Fibroblast of skin of scalp (primary cell): ENCODE results near the gene STAT5B.
A peak's percentile ranks its signal among the peaks of the same experiment; 100 is the strongest.

ENCODE experiments used
- DNase-seq: peaks from one replicate; pipeline ENCODE4 v3.0.0-alpha.2; 2013

Gene STAT5B

DNA sequence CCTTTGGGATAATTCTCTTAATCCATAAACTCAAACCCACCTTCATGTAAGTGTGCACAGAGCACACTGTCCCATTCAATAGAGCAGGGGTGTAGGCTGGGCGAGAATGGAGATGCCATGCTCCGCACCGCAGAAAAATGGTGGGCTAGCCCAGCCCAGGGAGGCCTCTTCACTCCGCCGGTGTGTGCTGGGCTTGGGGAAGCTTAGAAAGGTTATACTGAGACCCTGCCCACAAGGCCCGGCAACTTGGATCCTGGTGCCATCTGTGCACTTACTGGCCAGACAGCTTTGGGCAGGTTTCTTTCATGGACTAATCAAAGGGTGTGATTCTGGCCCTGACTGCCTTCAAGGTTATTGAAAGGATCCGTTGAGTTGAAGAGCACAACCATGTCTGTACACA is 8.4 kb upstream of the STAT5B start:
- DNase-seq = no peak

DNA sequence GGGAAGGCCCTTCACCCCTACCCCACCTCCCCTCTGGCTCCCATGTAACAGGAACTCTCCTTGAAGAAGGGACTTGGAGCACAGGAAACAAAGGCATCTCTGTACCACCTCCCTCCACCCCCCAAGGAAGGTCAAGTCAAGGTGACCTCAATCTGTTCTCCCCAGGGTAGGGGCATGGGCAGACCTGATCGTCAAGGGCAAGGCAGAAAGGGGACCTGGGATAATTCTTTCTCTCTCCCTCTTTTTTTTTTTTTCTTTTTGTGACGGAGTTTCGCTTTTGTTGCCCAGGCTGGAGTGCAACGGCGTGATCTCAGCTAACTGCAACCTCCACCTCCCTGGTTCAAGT is 7.8 kb upstream of the STAT5B start:
- DNase-seq = no peak

DNA sequence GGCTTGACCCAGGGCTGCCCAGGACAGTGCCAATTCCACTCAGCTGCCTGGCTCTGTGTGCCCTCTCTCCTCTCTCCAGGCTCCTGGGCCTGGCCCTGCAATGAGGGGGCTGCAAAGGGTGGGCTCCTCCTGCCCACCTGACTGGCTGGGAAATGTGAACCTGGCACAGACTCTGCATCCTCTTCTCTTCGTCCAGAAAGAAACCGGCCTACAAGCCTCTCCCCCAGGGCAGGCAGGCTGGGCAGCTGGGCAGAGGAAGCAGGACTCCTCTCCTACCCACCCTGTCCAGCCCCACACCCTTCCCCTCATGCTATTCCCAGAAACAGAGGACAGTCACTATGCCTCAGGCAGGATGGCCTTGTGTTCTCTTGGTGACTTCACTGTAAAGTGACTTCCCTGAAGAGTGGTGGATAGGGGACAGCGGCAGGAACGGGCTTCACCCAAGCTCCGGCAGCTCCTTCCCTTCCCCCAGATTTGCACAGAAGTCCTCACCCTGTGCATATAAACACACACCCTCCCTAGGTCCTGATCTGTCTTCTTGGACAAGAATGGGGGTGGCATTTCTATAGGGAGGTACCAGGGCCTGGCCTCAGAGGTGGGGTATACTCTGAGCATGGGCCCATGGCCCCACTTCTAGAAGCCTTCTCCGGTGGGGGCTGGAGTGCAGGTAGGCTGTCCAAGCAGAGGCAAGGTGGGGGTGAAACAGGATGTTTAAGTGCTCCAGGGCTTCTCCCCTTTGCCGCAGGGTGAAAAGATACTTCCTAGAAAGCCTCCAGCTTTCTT is 7.2 kb upstream of the STAT5B start:
- no peak for DNase-seq

DNA sequence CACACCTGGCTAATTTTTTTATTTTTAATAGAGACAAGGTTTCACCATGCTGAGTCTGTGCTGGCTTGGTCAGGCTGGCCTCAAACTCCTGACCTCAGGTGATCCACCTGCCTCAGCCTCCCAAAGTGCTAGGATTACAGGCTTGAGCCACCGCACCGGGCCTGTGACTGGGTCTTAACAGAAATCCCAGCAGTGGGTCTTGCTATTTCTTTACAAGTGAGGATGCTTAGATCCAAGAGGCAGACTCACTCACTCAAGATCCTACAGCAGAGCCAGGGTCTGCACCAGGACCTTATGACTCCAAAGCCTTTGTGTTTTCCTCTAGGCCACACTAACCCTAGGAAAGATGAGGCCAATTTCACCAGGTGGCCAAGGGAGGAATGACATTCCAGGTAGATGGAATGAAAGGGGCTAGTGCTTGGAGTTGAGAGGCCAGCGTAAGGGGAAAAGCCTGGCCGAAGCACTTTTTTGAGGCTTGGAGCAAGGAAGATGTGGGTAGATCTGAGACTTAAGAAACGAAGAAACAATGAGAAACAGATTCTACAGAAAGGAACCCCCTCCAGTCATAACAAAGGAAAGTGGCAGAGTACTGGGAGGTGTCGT is 6.4 kb upstream of the STAT5B start:
- no peak for DNase-seq

GRCh38 chr17:42281571-42282096 is 5.4 kb upstream of the STAT5B start:
- no peak for DNase-seq

GRCh38 chr17:42279776-42280630 is 3.8 kb upstream of the STAT5B start:
- no peak for DNase-seq

DNA sequence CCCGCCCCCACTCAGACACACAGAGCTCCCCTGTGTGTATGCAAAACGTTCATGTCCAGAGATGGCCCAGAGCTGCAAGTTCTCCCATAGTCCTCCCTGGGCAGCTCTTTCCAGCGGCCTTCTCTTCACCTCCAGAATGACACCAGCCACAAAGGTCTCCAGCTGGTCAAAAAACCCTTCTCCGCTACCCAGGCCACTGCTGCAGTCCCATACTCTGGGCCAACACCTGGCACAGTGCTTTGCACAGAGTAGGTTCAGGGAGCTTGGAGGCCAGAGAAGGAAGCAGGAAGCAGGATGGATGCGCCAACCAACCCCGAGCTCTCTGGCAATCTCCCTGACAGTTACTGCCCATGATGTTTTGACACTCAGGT is 1.1 kb upstream of the STAT5B start:
- DNase-seq = no peak

DNA sequence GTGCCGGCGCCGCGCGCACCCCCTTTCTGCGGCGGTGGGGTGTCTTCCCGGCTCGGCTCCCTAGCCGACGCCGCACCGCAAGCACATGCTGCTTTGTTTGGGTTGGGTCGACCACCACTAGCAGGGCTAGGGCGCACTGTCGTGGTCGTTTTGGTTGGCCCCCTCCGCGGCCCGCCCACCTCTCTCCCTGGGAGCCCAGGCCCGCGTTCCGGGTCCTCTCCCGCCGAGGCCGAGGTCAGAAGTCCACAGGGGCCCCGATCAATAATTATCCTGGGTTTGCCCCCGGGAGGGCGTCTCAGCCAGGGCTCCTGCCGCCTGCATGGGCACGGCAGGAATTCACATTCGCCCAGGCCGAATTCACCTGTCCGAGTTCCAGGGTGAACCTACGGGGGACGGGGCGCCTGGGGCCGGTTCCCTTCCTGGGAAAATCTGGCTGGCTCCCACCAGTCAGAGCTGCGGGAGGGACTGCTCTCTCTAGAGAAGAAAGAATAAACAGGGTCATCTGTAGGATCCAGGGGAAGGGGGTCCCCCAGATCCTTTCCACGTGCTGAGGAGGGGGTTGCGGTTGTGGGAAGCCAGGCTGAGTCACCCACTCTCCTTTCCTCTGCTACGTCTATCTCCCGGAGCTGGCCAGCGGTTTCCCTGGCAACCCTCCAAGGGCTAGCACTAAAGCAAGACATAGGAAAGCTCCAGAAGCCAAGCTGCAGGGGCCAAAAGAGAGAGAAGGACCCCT is 584 bp upstream of the STAT5B start:
- peak; percentile 79 for DNase-seq

DNA sequence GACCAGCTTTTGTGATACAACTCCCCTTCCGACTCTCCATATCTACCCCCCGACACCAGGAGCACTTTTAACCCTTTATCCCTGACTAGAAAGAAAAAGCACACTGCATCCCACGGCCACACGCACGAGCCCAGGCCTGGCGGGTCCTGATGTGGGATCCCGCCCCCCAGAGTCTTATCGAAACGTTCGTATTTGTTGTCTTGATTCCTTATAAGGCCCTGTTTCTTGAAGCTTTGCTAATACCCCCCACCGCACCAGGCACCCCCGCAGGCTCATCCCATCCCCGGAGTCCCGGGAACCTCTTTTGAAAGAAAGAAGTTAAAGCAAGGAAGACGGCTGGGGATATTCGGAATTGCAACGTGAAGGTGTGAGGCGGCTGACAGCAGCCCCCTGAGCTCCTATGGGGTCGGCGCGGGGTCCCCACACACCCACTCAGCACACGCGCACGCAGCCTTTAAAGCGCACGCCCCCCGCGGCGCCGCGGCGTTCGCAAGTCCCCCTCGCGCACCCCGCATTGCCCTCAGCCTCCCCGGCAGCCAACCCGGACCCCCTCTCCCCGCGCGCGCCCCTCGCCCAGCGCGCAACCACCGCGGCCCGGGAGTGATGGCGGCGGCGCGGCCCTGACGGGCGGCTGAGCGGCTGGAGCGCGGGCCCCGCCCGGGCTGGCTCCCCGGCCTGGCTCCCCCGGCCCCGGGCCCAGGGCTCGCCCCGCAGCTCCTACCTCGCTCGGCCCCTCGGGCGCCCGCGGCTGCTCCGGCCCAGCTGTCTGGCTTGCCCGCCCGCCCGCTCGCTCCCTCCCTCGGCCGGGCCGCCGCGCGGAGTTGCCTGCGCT is 448 bp downstream of the STAT5B start:
- peak; percentile 70 for DNase-seq

DNA sequence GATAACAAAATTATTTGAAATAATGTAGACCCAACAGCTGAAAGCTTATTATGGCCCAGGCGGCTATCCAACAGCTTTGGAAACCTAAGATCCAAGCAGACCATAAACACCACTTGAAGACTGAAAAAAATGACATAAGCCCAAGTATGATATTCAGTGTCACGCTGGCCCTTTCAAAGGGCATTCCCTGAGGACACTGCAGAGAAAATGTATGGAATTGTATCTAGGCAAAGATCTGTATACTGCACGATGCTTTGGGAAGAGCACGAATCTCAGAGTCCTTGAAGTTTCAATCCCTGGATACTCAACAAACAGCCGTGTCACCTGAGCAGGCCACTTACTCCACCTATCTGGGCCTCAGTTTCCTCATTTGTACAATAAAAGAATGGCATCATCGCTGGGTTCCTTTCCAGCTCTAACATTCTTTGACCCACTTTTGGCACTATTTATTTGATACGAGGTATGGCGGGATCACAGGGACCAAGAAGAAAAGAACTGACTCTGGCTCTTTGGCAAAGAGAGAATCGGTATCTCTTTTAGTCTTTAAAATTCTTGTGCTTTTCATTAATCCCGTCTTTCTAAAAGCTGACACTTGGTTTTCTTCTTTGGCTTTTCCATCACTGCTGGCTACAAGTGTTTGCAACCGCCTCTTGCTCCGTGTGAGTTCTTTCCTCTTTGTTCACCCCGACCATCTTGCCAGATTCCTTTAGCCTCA is 1.2 kb downstream of the STAT5B start:
- DNase-seq = no peak

DNA sequence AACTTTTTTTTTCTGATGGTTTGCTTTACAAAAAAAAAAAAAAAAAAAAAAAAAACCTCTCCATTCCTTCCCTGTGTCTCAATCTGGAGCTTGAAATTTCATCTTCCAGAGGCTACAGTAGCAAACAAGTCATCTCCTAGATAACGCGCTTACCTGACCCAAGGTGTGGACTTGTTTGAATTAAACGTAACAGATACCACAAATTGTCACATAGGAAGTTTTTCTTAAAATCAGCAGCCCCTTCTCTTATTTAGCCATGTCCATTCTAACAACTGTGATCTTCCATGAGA is 2.0 kb downstream of the STAT5B start:
- DNase-seq = no peak

- no peak for DNase-seq
These were observed 2.5 kb downstream of the STAT5B start for GRCh38 chr17:42273474-42274252.

DNA sequence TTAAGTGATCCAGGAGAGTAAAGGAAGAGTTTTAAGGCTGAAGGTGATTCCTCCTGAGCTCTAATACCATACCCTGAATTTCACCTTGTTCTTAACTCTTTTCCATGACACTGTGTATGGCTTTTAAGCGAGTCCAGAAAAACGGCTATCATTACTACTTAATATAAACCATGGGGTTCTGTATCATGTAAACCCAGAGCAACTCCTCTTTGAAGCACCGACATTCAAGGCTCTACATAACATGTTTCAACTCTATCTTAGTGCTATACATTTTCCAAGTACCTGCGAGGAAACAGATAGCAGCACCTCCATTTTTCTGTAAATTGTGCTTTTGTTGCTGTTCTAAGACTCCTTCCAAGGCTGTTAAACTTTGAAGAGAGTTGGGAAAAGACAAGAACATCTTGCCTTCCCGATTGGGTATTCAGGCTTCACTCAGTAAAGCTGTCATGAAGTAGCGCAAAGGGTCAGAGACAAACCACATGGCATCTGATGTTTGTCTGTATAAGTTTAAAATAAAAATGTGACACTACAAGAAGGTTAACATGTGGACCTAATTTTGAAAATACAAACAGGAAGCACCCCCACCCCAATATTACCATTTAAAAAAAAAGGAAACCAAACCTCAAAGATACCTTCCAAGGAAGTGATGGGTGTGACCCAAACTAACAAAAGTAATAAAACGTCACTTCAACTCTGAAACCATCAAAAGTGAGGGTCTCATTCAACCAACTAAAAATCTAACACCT is 3.9 kb downstream of the STAT5B start:
- no peak for DNase-seq

DNA sequence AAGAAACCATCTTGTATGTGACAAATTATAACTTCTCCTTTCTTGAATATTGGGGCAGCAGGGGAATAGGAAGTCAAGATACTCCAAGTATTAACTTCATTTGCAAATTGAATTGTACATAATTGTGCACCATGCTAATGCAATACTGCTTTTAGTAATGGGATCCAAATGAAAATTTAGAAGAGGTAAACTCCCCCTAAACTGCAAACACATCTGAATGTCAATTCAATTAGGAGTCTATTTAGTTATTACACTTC is 4.5 kb downstream of the STAT5B start:
- no peak for DNase-seq

DNA sequence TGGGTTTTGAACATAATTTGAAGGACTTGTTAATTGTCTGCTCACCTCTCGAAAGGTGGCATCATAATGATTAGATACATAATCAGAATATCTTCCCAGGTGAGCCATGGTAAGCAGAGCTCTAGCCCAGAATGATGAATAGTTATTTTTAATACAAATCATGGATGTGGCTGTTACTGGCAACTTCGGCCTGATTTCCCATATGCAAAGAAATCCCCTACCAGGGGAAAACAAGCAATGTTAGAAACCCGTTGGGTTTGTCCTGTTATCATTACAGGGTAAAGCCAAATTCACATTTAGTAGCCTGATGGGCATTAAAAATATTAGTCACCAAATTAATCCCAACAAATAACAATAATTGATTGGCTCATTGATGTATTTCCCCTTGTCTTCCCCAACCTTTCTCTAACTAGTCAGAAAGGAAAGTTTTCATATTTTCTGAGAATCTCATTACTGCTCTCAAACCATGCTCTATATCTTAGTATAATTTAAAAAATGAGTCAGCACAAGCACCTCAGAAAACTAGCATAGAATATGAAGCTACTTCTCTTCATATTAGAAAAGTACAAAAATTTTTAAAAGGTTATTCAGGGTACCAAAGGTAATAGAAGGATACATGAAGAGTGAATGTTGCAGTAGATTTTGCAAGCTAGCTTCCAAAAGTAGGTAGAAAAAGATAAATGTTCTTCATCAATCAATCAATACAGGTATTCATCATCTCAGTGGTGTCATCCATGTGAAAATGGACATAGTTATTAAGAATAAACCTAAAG is 5.0 kb downstream of the STAT5B start:
- DNase-seq = no peak

DNA sequence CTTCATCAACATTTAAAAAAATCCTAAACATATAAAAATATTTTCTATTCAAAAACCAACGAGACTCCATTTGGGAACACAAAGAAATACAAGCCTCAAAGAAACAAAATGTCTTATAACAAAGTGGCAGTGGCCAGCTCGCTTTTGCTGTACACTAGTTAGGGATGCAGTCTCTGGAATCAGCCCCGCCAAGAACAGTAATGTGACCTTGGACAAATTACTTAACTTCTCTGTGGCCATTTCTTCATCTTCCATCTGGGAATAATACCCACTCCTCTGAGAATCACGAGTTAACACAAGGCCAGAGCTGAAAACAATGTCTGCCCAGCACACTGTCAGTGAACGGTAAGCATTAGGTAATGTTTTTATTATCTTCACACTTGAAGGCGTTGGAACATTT is 5.6 kb downstream of the STAT5B start:
- DNase-seq = no peak

DNA sequence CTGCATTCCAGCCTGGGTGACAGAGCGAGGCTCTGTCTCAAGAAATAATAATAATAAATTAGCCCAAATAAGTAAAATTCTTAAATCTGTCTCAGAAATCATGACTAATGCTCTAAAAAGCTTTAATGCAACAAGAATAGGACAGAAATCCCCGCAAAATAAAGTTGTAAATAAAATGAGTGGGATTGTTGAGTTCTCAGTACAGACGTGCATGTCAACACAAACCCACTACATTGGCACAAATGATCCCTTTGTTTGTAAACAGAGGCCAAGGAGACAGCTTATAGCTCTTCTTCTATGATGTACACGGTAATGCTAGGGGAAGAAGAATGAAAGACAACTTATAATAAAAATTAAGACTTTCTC is 6.0 kb downstream of the STAT5B start:
- DNase-seq = peak; percentile 60

DNA sequence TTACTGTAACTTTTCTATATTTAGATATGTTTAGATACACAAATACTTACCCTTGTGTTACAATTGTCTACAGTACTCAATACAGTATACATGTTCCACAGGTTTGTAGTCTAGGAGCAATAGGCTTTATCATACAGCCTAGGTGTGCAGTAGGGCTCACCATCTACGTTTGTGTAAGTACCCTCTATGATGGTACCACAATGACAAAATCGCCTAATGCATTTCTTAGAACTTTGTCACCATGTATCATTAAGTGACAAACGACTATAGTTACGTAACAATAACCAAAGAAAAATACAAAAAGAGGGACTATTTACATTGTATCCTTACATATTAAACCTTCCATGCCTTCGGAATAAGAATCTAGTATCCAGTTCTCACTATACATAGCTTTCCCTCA is 8.0 kb downstream of the STAT5B start:
- DNase-seq = no peak
